OCI-LY1 (cell line): ENCODE measurements around the gene CDK17.

Experiments used
- CTCF ChIP-seq: fragments of 200-600 bp; sonication (generic), shearing (Covaris generic); IDR thresholded peaks from 2 replicates; pipeline ENCODE4 v1.5.1; 2017; ENCODE audit warnings: mild to moderate bottlenecking, antibody characterized with exemption, low read length, moderate library complexity, mixed read lengths
- EZH2 ChIP-seq: fragments of 200-600 bp; sonication (generic), shearing (Covaris generic); IDR thresholded peaks from 2 replicates; pipeline ENCODE4 v1.8.0; 2017; ENCODE audit warnings: borderline replicate concordance, mixed run types, mild to moderate bottlenecking, antibody characterized with exemption, low read length, moderate library complexity, mixed read lengths

- no peak for TF ChIP-seq CTCF
- TF ChIP-seq EZH2: no peak
Measured at GRCh38 chr12:96248136-96248931, 151.9 kb downstream of the CDK17 start.
